Activated naive CD8-positive, alpha-beta T cell treated with anti-CD3 and anti-CD28 coated beads for 36 hours (primary cell): ENCODE data around the gene CCDC80. TPM values are rescaled to one million over a fixed set of nuclear protein-coding genes. Genes with fewer than 3 reads are reported as not detected.
"Not testable (repeated sequence)": the region's sequence is repeated elsewhere in the genome, so short reads cannot be mapped to it uniquely, and the experiment has no call there.

Source experiments
- DNase-seq: peaks from one replicate; pipeline ENCODE4 v3.0.0; 2021
- H3K27ac Mint-ChIP-seq: one replicate; pipeline ENCODE4 v1.8.0; 2022; ENCODE audit warnings: mild to moderate bottlenecking, moderate library complexity, mixed read lengths
- H3K27me3 Mint-ChIP-seq: one replicate; pipeline ENCODE4 v1.8.0; 2022; ENCODE audit warnings: mild to moderate bottlenecking, mixed read lengths
- H3K36me3 Mint-ChIP-seq: one replicate; pipeline ENCODE4 v1.8.0; 2021; ENCODE audit warnings: mild to moderate bottlenecking, mixed read lengths
- H3K4me1 Mint-ChIP-seq: one replicate; pipeline ENCODE4 v1.8.0; 2021; ENCODE audit warnings: mixed read lengths
- H3K4me3 Mint-ChIP-seq: one replicate; pipeline ENCODE4 v1.8.0; 2022; ENCODE audit warnings: mild to moderate bottlenecking, moderate library complexity, mixed read lengths
- H3K9me3 Mint-ChIP-seq: one replicate; pipeline ENCODE4 v1.8.0; 2022; ENCODE audit warnings: mixed read lengths
- total RNA-seq, 2 experiments: library from RNA; stranded (reverse); gene quantifications; one replicate each; pipeline ENCODE4 v1.2.3, GENCODE V29; 2021

Gene CCDC80
- total RNA-seq, 2 experiments from 2014 or later = not detected

DNA sequence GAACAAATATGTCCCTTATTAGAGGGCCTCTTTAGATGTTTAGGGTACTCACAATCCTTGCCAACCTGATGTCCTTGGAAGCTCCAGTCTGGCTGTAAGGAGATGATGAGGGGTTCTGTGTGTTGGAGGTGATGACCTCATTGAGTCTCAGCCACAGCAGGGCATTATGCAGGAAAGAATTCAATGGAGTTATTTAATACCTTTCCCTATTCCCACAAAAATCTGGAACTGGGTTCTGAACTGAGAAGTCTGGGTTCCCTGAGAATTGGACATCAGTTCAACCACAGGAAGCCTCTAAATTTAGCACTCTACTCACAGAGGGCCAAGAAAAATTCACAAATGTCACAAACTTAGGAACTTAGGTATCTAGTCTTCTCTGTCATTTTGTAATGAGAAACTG is 42.2 kb downstream of the CCDC80 start:
- DNase-seq = no peak
- H3K27ac Mint-ChIP-seq = no peak overlapping the region
- H3K27me3 Mint-ChIP-seq = no peaks in the 10 kb centered on the region
- H3K36me3 Mint-ChIP-seq = peaks cover 6% of the 10 kb centered on the region
- H3K4me1 Mint-ChIP-seq = peaks cover 13% of the 10 kb centered on the region
- H3K9me3 Mint-ChIP-seq = no peaks in the 10 kb centered on the region
- no peak overlapping the region for H3K4me3 Mint-ChIP-seq

DNA sequence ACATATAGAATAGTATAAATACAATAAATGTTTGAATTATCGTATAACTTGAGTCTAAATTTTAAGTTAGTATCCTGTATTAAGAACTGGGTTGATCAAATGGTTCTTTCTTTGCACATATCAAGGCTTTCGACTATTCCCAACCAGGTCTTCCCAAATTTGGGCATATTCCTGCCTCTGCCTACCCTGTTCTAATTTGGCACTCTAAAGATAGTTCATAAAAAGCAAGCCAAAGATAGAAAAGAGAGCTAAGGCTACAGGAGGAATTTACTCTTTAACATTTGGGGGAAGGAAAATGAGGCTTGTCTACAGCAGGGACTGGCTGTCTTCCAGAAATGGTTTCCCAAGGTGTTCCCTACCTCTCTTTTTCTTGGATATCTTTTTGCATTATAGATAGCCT is 43.0 kb downstream of the CCDC80 start:
- no peak for DNase-seq
- H3K27ac Mint-ChIP-seq = no peak overlapping the region
- H3K4me3 Mint-ChIP-seq = no peak overlapping the region
- no peaks in the 10 kb centered on the region for H3K9me3 Mint-ChIP-seq
- peaks cover 10% of the 10 kb centered on the region for H3K36me3 Mint-ChIP-seq
- H3K27me3 Mint-ChIP-seq = no peaks in the 10 kb centered on the region
- H3K4me1 Mint-ChIP-seq = peaks cover 13% of the 10 kb centered on the region

DNA sequence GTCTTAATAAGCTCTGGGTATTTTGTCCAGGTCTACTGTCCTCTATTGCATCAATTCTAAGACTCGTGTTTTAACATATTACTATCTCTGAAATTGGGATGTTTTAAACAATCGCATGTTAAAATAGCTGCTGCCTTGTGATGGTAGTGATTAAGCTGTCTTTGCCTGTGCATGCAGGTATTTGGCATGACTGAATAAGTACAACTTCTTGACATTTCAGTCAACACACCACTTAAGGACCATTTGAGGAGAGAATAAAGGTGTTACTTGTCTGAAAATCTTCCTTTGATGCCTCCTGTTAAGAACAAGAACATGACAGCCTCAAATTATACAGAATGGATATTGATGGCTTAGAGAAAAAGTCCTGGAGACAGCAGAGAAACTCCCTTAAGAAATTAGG is 46.1 kb downstream of the CCDC80 start:
- H3K27me3 Mint-ChIP-seq = no peaks in the 10 kb centered on the region
- no peak for DNase-seq
- H3K4me1 Mint-ChIP-seq = no peaks in the 10 kb centered on the region
- peaks cover 2% of the 10 kb centered on the region for H3K9me3 Mint-ChIP-seq
- no peak overlapping the region for H3K27ac Mint-ChIP-seq
- peaks cover 37% of the 10 kb centered on the region for H3K36me3 Mint-ChIP-seq
- H3K4me3 Mint-ChIP-seq = no peak overlapping the region

DNA sequence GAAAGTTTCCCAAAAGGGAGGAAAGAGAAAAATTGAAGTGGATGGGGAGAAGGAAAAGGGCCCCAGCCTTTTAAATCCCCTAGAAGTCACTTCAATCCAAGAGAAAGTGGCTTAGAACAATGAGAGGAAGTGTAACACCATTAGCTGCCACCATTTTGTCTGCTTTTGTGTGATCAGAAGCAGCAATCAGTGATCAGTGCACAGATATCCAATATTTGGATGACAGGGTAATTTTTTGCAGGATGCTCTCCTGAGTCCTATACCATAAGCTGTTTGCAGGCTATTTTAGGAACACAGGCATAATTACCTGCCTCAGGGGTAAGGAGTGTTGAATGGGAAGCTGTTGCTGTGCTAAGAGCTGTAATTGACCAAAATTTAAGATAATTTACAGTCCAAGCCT is 47.7 kb downstream of the CCDC80 start:
- no peak overlapping the region for H3K4me3 Mint-ChIP-seq
- H3K27me3 Mint-ChIP-seq = no peaks in the 10 kb centered on the region
- peaks cover 45% of the 10 kb centered on the region for H3K36me3 Mint-ChIP-seq
- no peak overlapping the region for H3K27ac Mint-ChIP-seq
- no peak for DNase-seq
- H3K4me1 Mint-ChIP-seq = no peaks in the 10 kb centered on the region
- H3K9me3 Mint-ChIP-seq = peaks cover 2% of the 10 kb centered on the region

DNA sequence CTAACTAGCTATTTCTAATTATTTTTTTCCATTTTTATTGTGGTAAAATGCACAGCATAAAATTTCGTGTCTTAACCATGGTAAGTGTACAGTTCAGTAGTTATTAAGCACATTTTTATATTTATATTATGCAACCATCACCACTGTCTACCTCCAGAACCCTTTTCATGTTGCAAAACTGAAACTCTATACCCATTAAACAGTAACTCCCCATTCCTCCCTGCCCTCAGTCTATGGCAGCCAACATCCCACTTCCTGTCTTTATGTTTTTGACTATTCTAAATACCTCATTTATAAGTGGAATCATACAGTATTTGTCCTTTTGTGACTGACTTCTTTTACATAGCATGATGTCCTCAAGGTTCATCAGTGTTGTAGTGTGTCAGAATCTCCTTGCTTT is 53.6 kb downstream of the CCDC80 start:
- H3K36me3 Mint-ChIP-seq = peaks cover 41% of the 10 kb centered on the region
- no peak overlapping the region for H3K4me3 Mint-ChIP-seq
- no peaks in the 10 kb centered on the region for H3K27me3 Mint-ChIP-seq

DNA sequence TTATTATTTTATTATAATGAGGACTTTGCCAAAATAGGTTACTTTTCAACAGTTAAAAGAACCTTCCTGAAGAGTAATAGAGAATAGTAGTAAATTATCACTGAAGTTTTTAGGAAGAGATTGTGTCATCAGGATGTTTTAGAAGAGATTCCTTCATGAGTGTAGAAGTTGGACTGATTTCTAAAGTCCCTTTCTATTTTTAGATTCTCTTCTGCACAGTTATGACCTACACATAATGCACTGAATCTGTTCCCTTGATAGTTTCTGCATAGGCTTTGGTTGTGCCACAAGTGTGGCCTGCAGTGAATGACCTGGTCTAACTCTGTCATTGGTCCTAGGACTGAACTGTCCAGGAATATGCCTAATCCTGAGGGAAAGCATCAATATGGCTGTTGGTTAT is 55.2 kb downstream of the CCDC80 start:
- H3K27me3 Mint-ChIP-seq = no peaks in the 10 kb centered on the region
- DNase-seq = no peak
- H3K36me3 Mint-ChIP-seq = peaks cover 30% of the 10 kb centered on the region
- H3K27ac Mint-ChIP-seq = no peak overlapping the region
- no peak overlapping the region for H3K4me3 Mint-ChIP-seq
- peaks cover 9% of the 10 kb centered on the region for H3K4me1 Mint-ChIP-seq
- H3K9me3 Mint-ChIP-seq = no peaks in the 10 kb centered on the region

More for the DNA sequence above, 53.6 kb downstream of the CCDC80 start:
- H3K9me3 Mint-ChIP-seq = no peaks in the 10 kb centered on the region
- no peak for DNase-seq
- no peak overlapping the region for H3K27ac Mint-ChIP-seq
- H3K4me1 Mint-ChIP-seq = peaks cover 6% of the 10 kb centered on the region

DNA sequence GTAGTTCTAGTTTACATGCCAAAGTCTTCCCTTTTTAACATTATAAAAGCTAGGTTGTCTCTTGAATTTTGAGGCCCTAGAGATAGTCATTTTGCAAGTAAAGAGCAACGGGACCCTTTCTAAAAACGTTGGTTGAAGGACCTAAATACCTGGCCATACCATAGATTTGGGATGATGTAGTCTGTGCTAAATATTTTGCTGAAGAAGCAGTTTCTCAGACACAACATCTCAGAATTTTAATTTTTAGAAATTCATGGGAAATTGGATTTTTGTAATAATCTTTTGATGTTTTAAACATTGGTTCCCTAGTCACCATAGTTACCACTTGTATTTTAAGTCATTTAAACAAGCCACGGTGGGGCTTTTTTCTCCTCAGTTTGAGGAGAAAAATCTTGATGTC is 57.8 kb downstream of the CCDC80 start:
- Mint-ChIP-seq H3K4me3 (no peak overlapping the region), H3K27ac (no peak overlapping the region), H3K27me3 (no peaks in the 10 kb centered on the region), H3K4me1 (peaks cover 9% of the 10 kb centered on the region), H3K9me3 (no peaks in the 10 kb centered on the region), H3K36me3 (peaks cover 14% of the 10 kb centered on the region)
- DNase-seq = no peak

DNA sequence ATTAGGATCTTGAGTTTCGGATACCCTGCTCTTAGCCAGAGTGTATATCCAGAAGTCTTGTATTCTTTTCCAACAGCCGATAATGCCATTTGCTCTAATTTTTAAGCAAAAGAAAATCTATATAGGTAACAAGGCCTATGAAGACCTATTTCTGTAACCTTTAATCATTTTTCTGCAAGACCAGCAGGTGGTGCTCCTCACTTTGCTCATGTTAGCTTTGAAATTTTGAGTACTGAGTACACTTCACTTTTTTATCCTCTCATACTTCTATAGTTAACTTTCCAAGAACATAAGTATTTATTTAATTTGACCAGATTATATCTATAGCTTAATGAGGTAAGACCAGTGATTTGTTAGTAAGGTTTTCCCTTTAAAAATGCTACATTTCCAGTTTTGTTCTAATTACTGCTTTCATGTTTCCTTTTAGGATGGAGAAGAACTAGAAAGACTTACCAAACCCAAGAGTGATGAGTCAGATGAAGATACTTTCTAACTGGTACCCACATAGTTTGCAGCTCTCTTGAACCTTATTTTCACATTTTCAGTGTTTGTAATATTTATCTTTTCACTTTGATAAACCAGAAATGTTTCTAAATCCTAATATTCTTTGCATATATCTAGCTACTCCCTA is 58.6 kb downstream of the CCDC80 start:
- Mint-ChIP-seq H3K4me3 (no peak overlapping the region), H3K9me3 (no peaks in the 10 kb centered on the region), H3K27me3 (no peaks in the 10 kb centered on the region), H3K36me3 (peaks cover 9% of the 10 kb centered on the region), H3K27ac (no peak overlapping the region), H3K4me1 (peaks cover 5% of the 10 kb centered on the region)
- DNase-seq = peak; percentile 18

DNA sequence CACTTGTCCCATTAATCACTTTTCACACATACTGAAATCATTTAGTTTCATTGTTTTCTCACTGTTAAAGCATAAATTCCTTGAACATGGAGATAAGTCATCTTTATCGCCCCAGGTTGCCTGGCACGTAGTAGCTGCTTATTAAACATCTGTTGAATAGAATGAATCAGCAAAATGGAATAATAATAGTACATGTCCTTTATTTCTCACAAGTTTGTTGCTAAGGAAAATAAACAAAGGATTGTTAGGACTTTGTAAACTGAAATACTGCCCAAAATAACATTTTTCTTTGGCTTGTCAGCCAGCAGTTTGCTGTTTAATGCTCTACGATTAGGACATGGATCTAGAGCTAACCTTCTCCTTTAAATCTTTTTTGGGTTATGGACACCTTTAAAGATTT is 61.2 kb downstream of the CCDC80 start:
- Mint-ChIP-seq H3K27me3 (no peaks in the 10 kb centered on the region), H3K9me3 (no peaks in the 10 kb centered on the region), H3K4me1 (peaks cover 5% of the 10 kb centered on the region), H3K27ac (no peak overlapping the region), H3K36me3 (peaks cover 2% of the 10 kb centered on the region), H3K4me3 (no peak overlapping the region)
- no peak for DNase-seq

DNA sequence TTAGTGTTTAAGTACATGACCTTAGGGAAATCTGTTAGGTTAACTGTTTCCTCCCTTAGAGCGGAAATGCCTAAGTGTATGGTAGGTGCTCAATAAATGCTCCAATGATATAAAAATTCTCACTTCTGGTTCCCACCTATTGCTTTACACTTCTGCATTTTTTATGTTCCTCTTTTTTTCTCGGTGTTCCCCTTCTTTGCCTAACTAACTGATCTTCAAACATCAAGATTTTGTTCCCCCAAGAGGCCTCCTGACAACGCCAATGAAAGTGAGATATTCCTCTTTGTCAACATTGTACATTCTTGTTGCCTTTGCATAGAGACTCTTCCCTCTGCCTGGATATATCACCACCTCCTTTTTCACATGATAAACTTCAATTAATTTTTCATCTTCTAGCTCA is 61.7 kb downstream of the CCDC80 start:
- Mint-ChIP-seq H3K4me1 (peaks cover 5% of the 10 kb centered on the region), H3K27me3 (no peaks in the 10 kb centered on the region), H3K36me3 (peaks cover 2% of the 10 kb centered on the region), H3K27ac (no peak overlapping the region), H3K4me3 (no peak overlapping the region), H3K9me3 (no peaks in the 10 kb centered on the region)
- DNase-seq = no peak

DNA sequence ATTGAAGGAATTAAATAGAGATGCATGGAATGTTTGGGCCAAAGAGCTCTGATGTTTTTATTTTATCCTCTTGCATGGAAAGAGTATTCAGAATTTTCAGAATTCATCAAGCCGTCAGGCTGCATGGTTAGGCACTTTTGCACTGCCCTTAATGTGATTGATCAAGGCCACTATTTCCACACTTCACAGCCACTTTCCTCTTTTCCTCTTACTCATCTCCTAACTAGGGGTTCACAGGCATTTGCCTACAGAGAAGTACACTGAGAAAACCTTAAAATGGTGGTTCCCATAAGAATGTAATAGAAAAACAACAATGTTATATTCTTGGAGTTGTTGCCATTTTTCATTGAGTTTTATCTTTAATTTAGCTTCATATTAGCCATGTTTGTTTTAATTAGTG is 68.2 kb downstream of the CCDC80 start:
- Mint-ChIP-seq H3K36me3 (peaks cover 10% of the 10 kb centered on the region), H3K4me1 (peaks cover 4% of the 10 kb centered on the region), H3K27ac (no peak overlapping the region), H3K4me3 (no peak overlapping the region), H3K9me3 (no peaks in the 10 kb centered on the region), H3K27me3 (no peaks in the 10 kb centered on the region)
- DNase-seq = no peak

DNA sequence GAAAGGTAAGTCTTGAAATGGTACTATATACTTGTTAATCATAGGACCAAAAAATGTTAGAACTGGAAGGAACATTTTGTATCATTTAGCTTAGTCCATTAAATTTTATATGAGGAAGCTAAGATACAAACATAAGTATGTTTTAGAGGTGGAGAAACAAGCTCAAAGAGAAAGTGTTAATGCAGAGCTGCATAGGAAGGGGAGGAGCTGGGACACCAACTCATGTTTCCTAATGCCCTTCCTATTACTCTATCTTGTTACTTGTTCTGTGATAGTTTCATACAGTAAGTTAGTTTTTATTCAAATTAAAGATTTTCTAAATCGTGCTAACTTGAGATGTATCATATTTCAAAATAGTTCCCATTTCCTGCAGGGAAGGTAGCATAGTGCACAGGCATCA is 71.7 kb downstream of the CCDC80 start:
- peaks cover 7% of the 10 kb centered on the region for H3K4me1 Mint-ChIP-seq
- H3K9me3 Mint-ChIP-seq = no peaks in the 10 kb centered on the region
- H3K27ac Mint-ChIP-seq = no peak overlapping the region
- H3K4me3 Mint-ChIP-seq = no peak overlapping the region
- DNase-seq = no peak
- H3K36me3 Mint-ChIP-seq = peaks cover 13% of the 10 kb centered on the region
- no peaks in the 10 kb centered on the region for H3K27me3 Mint-ChIP-seq

DNA sequence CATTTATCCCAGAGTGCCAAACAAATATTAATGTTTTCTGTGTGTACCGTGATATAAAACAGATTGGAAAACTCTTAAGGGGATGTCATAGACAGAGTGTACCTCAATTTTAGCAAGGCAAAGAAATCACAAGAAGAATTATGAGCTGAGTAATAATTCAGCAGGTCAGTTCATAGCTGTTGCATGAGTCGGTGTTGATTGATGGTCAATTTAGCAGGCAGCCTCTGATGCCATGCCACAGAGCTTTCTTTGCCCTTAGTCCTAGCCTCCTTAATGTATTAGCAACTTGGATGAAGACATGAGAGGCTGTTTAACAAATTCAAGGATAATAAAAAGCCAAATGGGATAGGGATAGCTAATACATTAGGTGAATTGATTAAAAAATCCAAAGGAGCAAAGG is 72.3 kb downstream of the CCDC80 start:
- DNase-seq = no peak
- peaks cover 11% of the 10 kb centered on the region for H3K4me1 Mint-ChIP-seq
- no peak overlapping the region for H3K27ac Mint-ChIP-seq
- no peak overlapping the region for H3K4me3 Mint-ChIP-seq
- peaks cover 13% of the 10 kb centered on the region for H3K36me3 Mint-ChIP-seq
- no peaks in the 10 kb centered on the region for H3K9me3 Mint-ChIP-seq
- H3K27me3 Mint-ChIP-seq = no peaks in the 10 kb centered on the region

DNA sequence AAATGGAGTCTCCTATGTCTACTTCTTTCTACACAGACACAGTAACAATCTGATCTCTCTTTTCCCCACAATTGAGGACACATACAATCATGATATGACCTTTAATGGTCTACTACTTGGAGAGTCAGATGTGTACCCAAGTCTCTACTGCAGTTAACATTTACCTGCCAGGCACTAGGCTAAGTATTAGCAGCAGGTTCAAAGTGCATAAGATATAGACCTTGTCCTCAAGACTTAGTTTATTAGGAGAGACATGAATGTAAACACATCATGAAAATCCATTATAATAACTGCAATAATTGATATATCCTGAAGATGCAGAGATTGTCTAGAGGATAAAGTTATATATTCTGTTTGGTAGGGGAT is 76.0 kb downstream of the CCDC80 start:
- no peaks in the 10 kb centered on the region for H3K27me3 Mint-ChIP-seq
- peaks cover 20% of the 10 kb centered on the region for H3K4me1 Mint-ChIP-seq
- H3K36me3 Mint-ChIP-seq = peaks cover 14% of the 10 kb centered on the region
- DNase-seq = no peak
- no peak overlapping the region for H3K27ac Mint-ChIP-seq
- H3K4me3 Mint-ChIP-seq = no peak overlapping the region
- no peaks in the 10 kb centered on the region for H3K9me3 Mint-ChIP-seq

DNA sequence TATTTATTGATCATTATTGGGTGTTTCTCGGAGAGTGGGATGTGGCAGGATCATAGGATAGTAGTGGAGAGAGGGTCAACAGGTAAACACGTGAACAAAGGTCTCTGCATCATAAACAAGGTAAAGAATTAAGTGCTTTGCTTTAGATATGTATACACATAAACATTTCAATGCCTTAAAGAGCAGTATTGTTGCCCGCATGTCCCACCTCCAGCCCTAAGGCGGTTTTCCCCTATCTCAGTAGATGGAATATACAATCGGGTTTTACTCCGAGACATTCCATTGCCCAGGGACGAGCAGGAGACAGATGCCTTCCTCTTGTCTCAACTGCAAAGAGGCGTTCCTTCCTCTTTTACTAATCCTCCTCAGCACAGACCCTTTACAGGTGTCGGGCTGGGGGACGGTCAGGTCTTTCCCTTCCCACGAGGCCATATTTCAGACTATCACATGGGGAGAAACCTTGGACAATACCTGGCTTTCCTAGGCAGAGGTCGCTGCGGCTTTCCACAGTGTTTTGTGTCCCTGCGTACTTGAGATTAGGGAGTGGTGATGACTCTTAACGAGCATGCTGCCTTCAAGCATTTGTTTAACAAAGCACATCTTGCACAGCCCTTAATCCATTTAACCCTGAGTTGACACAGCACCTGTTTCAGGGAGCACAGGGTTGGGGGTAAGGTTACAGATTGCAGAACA is 76.5 kb downstream of the CCDC80 start:
- Mint-ChIP-seq H3K4me1 (peaks cover 26% of the 10 kb centered on the region), H3K36me3 (peaks cover 14% of the 10 kb centered on the region)
- not testable (repeated sequence) for H3K27me3 Mint-ChIP-seq, H3K9me3 Mint-ChIP-seq, H3K4me3 Mint-ChIP-seq, DNase-seq, H3K27ac Mint-ChIP-seq
